NCI-H1417 (cell line): ENCODE results near the gene LCA5.
A peak's percentile ranks its signal among the peaks of the same experiment; 100 is the strongest.
"Not testable (repeated sequence)": the region's sequence is repeated elsewhere in the genome, so short reads cannot be mapped to it uniquely, and the experiment has no call there.

Source experiments
- DNase-seq, 3 experiments: peaks; one replicate each; lab custom pipeline; 2025; lab: John Stamatoyannopoulos, UW

The LCA5 gene

GRCh38 chr6:79467716-79468115 is 69.5 kb downstream of the LCA5 start:
- peak in 1 of 3 experiments; percentile 19 for DNase-seq

- peak in 2 of 3 experiments; percentile 40 to 60 for DNase-seq
These were observed 70.9 kb downstream of the LCA5 start for GRCh38 chr6:79466207-79466834.

GRCh38 chr6:79465381-79465780 is 71.8 kb downstream of the LCA5 start:
- peak in 1 of 3 experiments; percentile 9 for DNase-seq

DNA sequence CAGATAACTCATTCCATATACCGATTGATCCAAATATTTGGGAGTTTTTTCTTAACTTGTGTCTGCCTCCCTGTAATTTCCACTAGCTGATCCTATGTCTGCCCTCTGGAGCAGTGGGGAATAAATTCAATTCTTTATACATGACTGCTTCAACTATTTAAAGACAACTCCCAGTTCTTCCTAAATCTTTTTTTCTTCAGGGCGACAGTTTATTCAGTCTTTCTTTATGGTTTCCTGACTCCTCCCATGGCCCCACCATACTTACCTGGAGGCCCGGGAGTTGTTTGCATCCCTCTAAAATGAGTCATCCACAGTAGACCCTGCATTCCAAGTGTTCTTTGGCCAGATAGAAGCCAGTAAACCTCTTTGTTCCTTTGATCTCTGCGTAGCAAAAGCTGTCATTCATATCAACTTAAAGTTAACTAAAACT is 73.6 kb downstream of the LCA5 start:
- DNase-seq = no peak

- DNase-seq = no peak
These were observed 76.0 kb downstream of the LCA5 start for GRCh38 chr6:79461205-79461604.

- DNase-seq = no peak
These were observed 81.8 kb downstream of the LCA5 start for GRCh38 chr6:79455446-79455845.

DNA sequence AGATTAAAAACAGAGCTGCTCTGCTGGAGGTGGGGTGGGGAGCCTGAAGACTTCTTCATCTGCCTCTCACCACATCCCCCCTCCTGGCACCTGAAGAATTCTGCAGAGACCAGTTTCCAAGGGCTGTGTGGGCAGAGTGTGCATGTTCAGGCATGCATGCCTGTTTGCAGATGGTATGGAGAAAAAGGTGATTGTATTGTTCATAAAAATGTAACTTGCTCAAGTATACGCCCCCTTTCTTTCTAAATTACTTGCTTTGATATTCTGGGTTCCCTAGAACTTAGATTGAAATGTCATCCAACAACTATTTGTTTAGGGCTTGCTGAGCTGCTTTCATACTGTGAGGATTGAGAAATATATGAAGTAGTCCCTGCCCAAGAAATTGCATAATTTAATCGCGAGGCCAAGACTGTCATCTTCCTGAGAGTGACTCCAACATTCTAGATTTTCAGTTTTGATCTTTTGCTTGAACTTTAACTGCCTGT is 83.6 kb downstream of the LCA5 start:
- DNase-seq = peak in 2 of 3 experiments; percentile 4 to 30

GRCh38 chr6:79450984-79451383 is 86.2 kb downstream of the LCA5 start:
- DNase-seq = no peak

DNA sequence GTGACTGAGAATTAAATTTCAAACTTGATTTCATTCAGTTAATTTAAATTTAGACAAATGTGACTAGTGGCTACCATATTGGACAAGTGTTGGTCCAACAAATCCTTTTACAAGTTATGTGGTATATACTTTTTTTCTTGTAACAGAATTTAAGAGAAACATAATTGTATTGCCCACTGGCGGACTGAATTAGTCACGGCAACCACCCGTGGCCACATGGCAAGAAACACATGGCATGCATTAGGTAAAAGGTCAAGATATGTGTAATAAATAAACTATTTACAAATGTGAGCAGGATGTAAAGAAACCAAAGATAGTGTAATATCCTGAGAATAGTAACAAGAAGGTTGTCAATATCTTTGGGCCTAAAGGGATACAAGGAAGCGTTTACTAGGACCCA is 91.2 kb downstream of the LCA5 start:
- no peak for DNase-seq

DNA sequence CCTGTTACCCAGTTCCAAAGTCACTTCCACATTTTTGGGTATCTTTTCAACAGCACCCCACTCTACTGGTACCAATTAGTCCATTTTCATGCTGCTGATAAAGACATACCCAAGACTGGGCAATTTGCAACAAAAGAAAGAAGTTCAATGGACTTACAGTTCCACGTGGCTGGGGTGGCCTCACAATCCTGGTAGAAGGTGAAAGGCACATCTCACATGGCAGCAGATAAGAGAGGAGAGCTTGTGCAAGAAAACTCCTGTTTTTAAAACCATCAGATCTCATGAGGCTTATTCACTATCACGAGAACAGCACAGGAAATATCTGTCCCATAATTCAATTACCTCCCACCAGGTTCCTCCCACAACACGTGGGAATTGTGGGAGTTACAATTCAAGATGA is 93.4 kb downstream of the LCA5 start:
- not testable (repeated sequence) for DNase-seq

DNA sequence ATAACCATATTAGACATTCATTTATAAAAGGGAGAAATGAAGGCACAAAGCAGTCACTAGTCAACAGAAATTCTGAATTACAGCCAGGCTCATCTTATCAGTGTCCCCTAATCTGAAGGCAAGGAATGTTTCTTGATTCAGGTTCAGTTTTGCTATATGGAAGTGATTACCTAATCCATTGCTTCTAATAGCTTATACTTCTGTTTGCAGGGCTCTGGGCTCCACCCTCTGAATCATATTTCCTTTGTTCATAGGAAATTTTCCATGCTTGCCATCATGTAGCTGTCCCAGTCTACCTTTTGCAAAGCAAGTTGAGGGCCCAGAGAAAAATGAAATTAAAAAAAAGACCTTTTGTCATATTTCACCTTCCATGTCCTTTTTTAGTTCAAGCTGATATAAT is 96.0 kb downstream of the LCA5 start:
- DNase-seq = no peak

- DNase-seq = no peak
These were observed 96.6 kb downstream of the LCA5 start for GRCh38 chr6:79440598-79440997.

GRCh38 chr6:79438030-79438429 is 99.2 kb downstream of the LCA5 start:
- no peak for DNase-seq

GRCh38 chr6:79436241-79436640 is 101.0 kb downstream of the LCA5 start:
- DNase-seq = no peak

GRCh38 chr6:79435746-79436145 is 101.5 kb downstream of the LCA5 start:
- DNase-seq = no peak
